Muscle of leg (tissue), 11 donors: Measurements from ENCODE around the gene CRTC3. TPM values are rescaled to one million over a fixed set of nuclear protein-coding genes. Genes with fewer than 3 reads are reported as not detected.

ENCODE experiments used
- DNase-seq: peaks from one replicate; pipeline ENCODE4 v3.0.0; 2013
- H3K27ac ChIP-seq: one replicate; pipeline ENCODE4 v1.5.1; 2013; ENCODE audit warnings: mild to moderate bottlenecking, low read length, control low read depth
- H3K27me3 ChIP-seq: one replicate; pipeline ENCODE4 v1.6.1; 2013; ENCODE audit warnings: low read length; ENCODE audit not compliant: control insufficient read depth, insufficient read depth
- H3K36me3 ChIP-seq: one replicate; pipeline ENCODE4 v1.6.1; 2013; ENCODE audit warnings: low read length; ENCODE audit not compliant: control insufficient read depth, insufficient read depth
- H3K4me1 ChIP-seq: one replicate; pipeline ENCODE4 v1.6.1; 2013; ENCODE audit warnings: low read length; ENCODE audit not compliant: control insufficient read depth, insufficient read depth
- H3K4me3 ChIP-seq: one replicate; pipeline ENCODE4 v1.5.1; 2013; ENCODE audit warnings: low read length, control low read depth
- H3K9me3 ChIP-seq: replicated peaks from 2 replicates; pipeline ENCODE4 v1.6.1; 2013; ENCODE audit warnings: low read depth, low read length; ENCODE audit not compliant: control insufficient read depth
- WGBS: methylation state at CpG from one replicate; pipeline ENCODE4 v1.1.5; 2013; ENCODE audit warnings: missing lambda C conversion rate; ENCODE audit not compliant: insufficient coverage; 5-methylcytosine and 5-hydroxymethylcytosine counted together
- polyA plus RNA-seq, 8 donors: library from polyadenylated mRNA; unstranded; fragments of 120-200 nt; gene quantifications; one replicate each; pipeline versions ENCODE4 v1.2.1 to v1.2.3, GENCODE V29; 2013; ENCODE audit warnings: inconsistent platforms in 1 of 8, low replicate concordance in 1 of 8; ENCODE audit not compliant: insufficient read length in 8 of 8, insufficient read depth in 1 of 8
- total RNA-seq: library from RNA; stranded (reverse); fragments of 120-200 nt; gene quantifications from one replicate; pipeline ENCODE4 v1.2.4, GENCODE V29; 2013

CRTC3 gene
- total and polyA plus RNA-seq, 9 donors, result 12.6 to 30.6 (median 25.0) TPM

DNA sequence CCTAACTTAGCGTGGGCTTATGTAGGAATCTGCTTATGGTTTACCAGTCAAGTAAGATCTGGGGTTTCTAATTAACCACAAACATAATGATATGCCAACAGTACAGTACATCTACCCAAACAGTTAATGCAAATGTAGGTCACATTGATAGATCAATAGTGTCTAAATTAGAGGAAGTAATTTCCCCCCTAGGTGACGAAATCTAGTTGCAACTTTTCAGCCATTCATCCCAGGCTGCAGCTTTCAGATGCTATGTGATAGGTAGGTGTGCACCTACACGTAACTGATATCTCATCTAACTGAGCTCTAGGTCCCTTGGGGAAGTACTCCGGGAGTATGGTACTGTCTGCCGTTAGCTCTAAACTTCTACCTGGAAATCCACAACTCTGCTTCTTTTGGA, 57.2 kb downstream of the CRTC3 start:
- WGBS, result 100% methylated on average over 1 of the region's 5 CpGs
- H3K4me1 ChIP-seq, result peaks cover 17% of the 10 kb centered on the region
- peaks cover 10% of the 10 kb centered on the region for H3K36me3 ChIP-seq
- DNase-seq, result no peak
- no peaks in the 10 kb centered on the region for H3K9me3 ChIP-seq
- H3K4me3 ChIP-seq, result no peak overlapping the region
- no peaks in the 10 kb centered on the region for H3K27me3 ChIP-seq
- no peak overlapping the region for H3K27ac ChIP-seq

DNA sequence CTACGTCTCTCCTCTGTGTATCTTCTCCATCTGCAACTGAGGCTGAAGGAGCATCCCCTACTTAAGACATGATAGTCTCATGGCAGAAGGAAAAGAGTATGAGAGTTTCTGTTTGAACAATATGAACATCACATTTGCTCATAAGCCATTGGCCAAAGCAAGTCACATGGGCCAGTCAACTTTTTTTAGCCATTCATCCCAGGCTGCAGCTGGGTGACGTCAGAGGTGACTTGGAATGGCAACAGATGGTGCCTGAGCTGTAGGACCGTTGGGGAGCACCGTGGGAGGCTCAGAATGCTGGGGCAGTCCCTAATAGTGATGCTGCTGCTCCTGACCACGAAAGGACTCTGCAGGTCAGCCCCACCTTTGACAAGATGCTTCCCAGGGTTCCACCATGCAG, 58.7 kb downstream of the CRTC3 start:
- H3K27me3 ChIP-seq, result no peaks in the 10 kb centered on the region
- H3K27ac ChIP-seq, result no peak overlapping the region
- H3K4me3 ChIP-seq, result no peak overlapping the region
- H3K36me3 ChIP-seq, result peaks cover 11% of the 10 kb centered on the region
- DNase-seq, result no peak
- H3K9me3 ChIP-seq, result no peaks in the 10 kb centered on the region
- WGBS, result 45% methylated on average over 3 of the region's 5 CpGs
- H3K4me1 ChIP-seq, result peaks cover 6% of the 10 kb centered on the region

GRCh38 chr15:90591524-90591923, 61.8 kb downstream of the CRTC3 start:
- Histone ChIP-seq H3K4me3 (no peak overlapping the region), H3K9me3 (no peaks in the 10 kb centered on the region), H3K4me1 (peaks cover 2% of the 10 kb centered on the region), H3K36me3 (peaks cover 23% of the 10 kb centered on the region), H3K27me3 (no peaks in the 10 kb centered on the region), H3K27ac (no peak overlapping the region)
- DNase-seq, result no peak
- 67% methylated on average over 1 of the region's 1 CpG for whole genome bisulfite sequencing

DNA sequence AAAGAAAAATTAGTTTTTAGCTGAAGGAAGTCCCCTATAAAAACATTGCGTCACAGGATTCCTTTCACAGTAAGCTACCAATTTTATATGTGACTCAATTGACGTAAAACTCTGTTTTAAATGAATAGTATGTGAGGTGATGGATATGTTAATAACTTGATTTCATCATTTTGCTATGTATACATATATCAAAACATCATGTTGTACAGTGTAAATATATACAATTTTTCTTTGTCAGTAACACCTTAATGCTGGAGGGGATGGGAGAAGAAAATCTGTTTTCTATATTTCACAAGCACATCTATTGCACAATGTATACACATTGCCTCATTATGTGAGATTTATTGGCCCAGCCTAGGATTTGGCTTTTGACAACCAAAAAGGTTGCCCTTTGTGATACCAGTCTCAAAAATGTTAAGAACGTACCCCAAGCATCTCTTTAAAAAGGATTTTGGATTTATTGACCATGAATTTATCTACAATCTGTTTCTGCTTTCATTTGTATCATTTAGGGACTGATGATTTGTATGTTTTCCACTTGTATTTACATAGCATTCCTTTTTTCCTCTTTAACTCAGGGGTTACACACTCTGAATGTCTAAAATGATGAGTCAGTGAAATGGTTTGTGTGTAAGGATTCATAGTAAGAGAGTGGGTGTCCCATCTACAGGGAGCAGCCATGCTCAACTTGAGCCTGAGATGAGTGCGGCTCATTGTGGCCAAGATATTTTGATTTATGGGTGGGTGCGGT, 62.6 kb downstream of the CRTC3 start:
- H3K9me3 ChIP-seq, result no peaks in the 10 kb centered on the region
- no peak for DNase-seq
- no peak overlapping the region for H3K4me3 ChIP-seq
- 94% methylated on average over 2 of the region's 5 CpGs for WGBS
- peaks cover 8% of the 10 kb centered on the region for H3K4me1 ChIP-seq
- no peaks in the 10 kb centered on the region for H3K27me3 ChIP-seq
- H3K27ac ChIP-seq, result no peak overlapping the region
- peaks cover 27% of the 10 kb centered on the region for H3K36me3 ChIP-seq

DNA sequence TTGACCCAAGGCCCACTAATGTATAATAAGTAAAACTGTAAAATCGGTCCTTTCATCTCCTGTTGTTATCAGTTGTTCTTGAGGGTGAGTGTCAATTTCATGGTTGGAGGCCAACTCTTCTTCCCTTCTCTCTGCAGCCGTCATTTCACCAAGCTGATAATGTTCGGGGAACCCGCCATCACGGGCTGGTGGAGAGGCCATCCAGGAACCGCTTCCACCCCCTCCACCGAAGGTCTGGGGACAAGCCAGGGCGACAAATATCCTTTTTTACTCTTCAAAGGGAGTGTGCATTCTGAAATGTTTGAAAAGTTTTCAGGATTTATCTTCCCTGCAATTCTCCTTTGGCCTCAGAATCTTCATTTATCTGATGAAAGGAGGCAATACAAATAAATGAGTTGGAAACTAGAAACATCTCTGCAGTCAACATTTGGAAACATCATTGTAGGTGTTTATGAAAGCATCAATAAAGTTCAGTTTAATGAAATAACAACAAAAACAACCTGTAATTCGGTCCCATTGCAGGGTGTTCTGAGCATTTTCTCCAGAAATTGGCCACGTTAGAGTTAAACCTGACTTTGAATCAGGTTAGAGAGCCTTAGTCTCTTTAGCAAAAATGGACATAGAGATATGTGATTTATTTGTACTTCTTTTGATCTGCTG, 63.9 kb downstream of the CRTC3 start:
- no peak overlapping the region for H3K27ac ChIP-seq
- no peaks in the 10 kb centered on the region for H3K27me3 ChIP-seq
- peaks cover 29% of the 10 kb centered on the region for H3K36me3 ChIP-seq
- no peaks in the 10 kb centered on the region for H3K9me3 ChIP-seq
- H3K4me3 ChIP-seq, result no peak overlapping the region
- no peak for DNase-seq
- peaks cover 17% of the 10 kb centered on the region for H3K4me1 ChIP-seq
- no CpG with 5 or more reads among the region's 10 CpGs for WGBS

DNA sequence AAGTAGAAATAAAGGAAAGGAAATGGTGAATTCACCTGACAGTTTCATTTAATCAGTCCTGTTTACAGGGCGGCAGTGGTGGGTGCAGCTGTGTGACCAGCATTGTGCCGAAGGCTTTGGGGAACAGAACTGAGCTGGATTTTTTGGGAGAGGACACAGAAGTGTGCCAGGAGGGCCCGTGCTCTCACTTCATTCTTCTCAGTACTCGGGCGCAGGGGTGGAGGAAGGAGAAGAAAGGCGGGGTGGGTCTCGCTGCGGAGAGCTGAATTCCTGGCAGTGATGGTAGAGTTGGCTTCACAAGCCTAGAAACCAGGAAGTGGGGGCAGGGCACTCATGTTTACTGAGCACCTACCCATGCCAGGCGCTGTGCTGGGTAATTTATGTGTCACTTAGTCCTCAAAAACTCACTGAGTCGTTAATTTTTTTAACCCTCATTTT, 64.6 kb downstream of the CRTC3 start:
- H3K27me3 ChIP-seq, result no peaks in the 10 kb centered on the region
- DNase-seq, result peak; percentile 61
- H3K27ac ChIP-seq, result no peak overlapping the region
- H3K4me1 ChIP-seq, result peaks cover 19% of the 10 kb centered on the region
- 93% methylated on average over 3 of the region's 10 CpGs for WGBS
- no peaks in the 10 kb centered on the region for H3K9me3 ChIP-seq
- H3K4me3 ChIP-seq, result no peak overlapping the region
- H3K36me3 ChIP-seq, result peaks cover 31% of the 10 kb centered on the region

DNA sequence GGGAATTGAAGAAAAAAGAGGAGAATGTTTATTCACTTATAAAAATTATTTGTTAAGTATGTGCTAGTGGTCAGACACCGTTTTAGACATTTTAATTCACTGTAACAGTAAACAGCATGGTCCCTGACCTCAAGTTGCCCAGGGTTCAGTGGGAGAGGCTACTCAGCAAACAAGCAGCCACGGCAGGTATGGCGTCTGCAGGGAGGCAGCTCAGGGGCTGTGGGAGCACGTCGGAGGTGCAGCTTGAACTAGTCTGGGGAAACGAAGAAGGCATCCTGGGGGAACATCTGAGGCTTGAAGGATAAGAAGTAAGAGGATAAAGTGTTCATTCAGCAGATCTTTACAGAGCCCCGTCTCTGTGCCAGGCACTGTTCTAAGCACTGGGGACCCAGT, 66.0 kb downstream of the CRTC3 start:
- Histone ChIP-seq H3K9me3 (no peaks in the 10 kb centered on the region), H3K27me3 (no peaks in the 10 kb centered on the region), H3K36me3 (peaks cover 35% of the 10 kb centered on the region), H3K4me3 (no peak overlapping the region), H3K27ac (no peak overlapping the region), H3K4me1 (peaks cover 19% of the 10 kb centered on the region)
- DNase-seq, result no peak
- WGBS, result 60% methylated on average over 7 of the region's 7 CpGs

DNA sequence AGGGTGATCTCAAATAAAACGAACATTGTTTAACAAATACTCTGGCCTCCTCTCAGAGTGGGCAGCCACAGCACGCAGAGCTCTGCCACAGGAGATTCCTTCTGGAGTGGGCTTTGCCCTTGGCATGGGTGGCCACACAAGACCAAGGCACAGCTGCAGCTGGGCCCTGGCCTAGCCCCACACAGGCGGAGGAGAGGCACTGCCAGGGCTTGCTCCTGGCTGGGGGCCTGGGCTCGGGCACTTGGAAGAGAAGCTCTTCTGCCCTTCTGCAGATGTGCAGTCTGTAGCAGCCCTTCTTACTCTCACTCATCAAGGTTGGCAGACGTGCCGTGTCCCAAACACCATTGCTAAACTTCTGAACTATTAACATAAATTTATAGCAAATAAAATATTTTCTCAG, 67.2 kb downstream of the CRTC3 start:
- Histone ChIP-seq H3K27me3 (no peaks in the 10 kb centered on the region), H3K36me3 (peaks cover 38% of the 10 kb centered on the region), H3K4me3 (no peak overlapping the region), H3K27ac (peak overlapping the region; percentile 6), H3K4me1 (peaks cover 19% of the 10 kb centered on the region), H3K9me3 (no peaks in the 10 kb centered on the region)
- DNase-seq, result peak; percentile 23
- 83% methylated on average over 4 of the region's 6 CpGs for WGBS

GRCh38 chr15:90597577-90597976, 67.9 kb downstream of the CRTC3 start:
- DNase-seq, result no peak
- H3K4me3 ChIP-seq, result no peak overlapping the region
- WGBS, result no CpG with 5 or more reads among the region's 2 CpGs
- H3K27ac ChIP-seq, result no peak overlapping the region
- no peaks in the 10 kb centered on the region for H3K27me3 ChIP-seq
- no peaks in the 10 kb centered on the region for H3K9me3 ChIP-seq
- peaks cover 19% of the 10 kb centered on the region for H3K4me1 ChIP-seq
- peaks cover 40% of the 10 kb centered on the region for H3K36me3 ChIP-seq

DNA sequence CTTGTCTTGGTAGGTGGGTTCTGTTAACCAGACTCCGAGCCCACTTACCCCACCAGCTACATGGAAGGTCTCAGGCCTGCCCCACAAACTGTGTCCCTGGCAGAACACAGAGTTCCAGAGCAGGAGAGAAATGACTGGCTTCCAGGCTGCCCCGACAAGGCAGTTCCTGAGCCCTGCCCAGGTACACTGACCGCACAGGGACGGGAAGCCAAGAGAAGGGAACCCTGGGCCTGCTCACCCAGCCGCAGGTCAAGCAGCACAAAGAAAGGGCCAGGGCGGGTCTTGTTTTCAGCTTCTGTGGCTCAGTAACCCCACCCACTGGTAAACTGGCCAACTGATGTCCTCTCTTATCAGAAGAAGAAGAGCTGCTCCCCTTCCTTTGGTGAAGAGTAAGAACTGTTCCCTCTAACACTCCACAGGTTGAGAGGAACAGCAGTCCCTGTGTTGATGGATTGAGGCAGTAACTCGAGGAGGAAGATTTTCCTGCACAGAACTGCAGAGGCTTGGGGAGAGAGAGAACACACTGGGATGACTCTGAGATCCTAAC, 68.4 kb downstream of the CRTC3 start:
- Histone ChIP-seq H3K9me3 (no peaks in the 10 kb centered on the region), H3K4me3 (no peak overlapping the region), H3K36me3 (peaks cover 40% of the 10 kb centered on the region), H3K4me1 (peaks cover 19% of the 10 kb centered on the region), H3K27ac (no peak overlapping the region), H3K27me3 (no peaks in the 10 kb centered on the region)
- peak; percentile 43 for DNase-seq
- WGBS, result 75% methylated on average over 4 of the region's 7 CpGs
